B cell (primary cell): ENCODE results near the gene ZC3H11A. TPM values are rescaled to one million over a fixed set of nuclear protein-coding genes. Genes with fewer than 3 reads are reported as not detected.

ENCODE experiments used
- ATAC-seq: fragments of 200-7000 bp; cut with Tn5 transposase; one replicate; pipeline ENCODE4 v1.10.0; 2021; ENCODE audit warnings: low read depth, mild to moderate bottlenecking, moderate number of reproducible peaks, moderate library complexity
- CTCF ChIA-PET: fragments of 350-600 bp; sonication (Branson Sonifier 250); formaldehyde crosslinking; loops from one replicate; lab custom pipeline; 2021; ENCODE audit warnings: antibody characterized with exemption, inconsistent platforms; lab: Charles Lee
- POLR2A ChIA-PET: fragments of 350-600 bp; sonication (Branson Sonifier 250); formaldehyde crosslinking; loops from one replicate; lab custom pipeline; 2021; ENCODE audit warnings: antibody characterized with exemption; lab: Charles Lee
- DNase-seq: peaks from one replicate; pipeline ENCODE4 v3.0.0; 2013
- H2AFZ ChIP-seq: 2 replicates; pipeline ENCODE4 v1.6.1; 2012; ENCODE audit warnings: mild to moderate bottlenecking, low read depth, low read length; ENCODE audit not compliant: insufficient read depth, poor library complexity, severe bottlenecking
- H3K27ac ChIP-seq, 2 donors: 1 replicate in 1 of 2; 2 replicates in 1 of 2; pipeline ENCODE4 v1.5.1; 2012 to 2013; ENCODE audit warnings: low read length in 2 of 2, mild to moderate bottlenecking in 2 of 2, moderate library complexity in 1 of 2
- H3K27me3 ChIP-seq, 4 experiments: fragments of 200-600 bp in 1 of 4; sonication (generic) in 1 of 4; replicated peaks in 1 of 4; 1 replicate in 2 of 4; 2 replicates in 2 of 4; pipeline versions ENCODE4 v1.6.1 to v1.7.0; 2013 to 2016; ENCODE audit warnings: low read length in 3 of 4, mild to moderate bottlenecking in 2 of 4, mixed read lengths in 1 of 4, moderate library complexity in 1 of 4; ENCODE audit not compliant: insufficient read depth in 4 of 4, control insufficient read depth in 3 of 4; ENCODE audit errors: control extremely low read depth in 1 of 4
- H3K36me3 ChIP-seq, 2 experiments: replicated peaks in 1 of 2; 1 replicate in 1 of 2; 2 replicates in 1 of 2; pipeline versions ENCODE4 v1.6.1 to v1.7.1; 2013; ENCODE audit warnings: low read length in 1 of 2; ENCODE audit not compliant: insufficient read depth in 2 of 2, control insufficient read depth in 1 of 2; ENCODE audit errors: control extremely low read depth in 1 of 2, extremely low read depth in 1 of 2
- H3K4me1 ChIP-seq, 2 donors: fragments of 200-600 bp in 1 of 2; sonication (generic) in 1 of 2; 1 replicate in 1 of 2; 2 replicates in 1 of 2; pipeline versions ENCODE4 v1.5.1 to v1.6.1; 2013 to 2017; ENCODE audit warnings: low read length in 2 of 2; ENCODE audit not compliant: control insufficient read depth in 2 of 2, insufficient read depth in 2 of 2
- H3K4me2 ChIP-seq: replicated peaks from 2 replicates; pipeline ENCODE3; 2012; ENCODE audit warnings: mild to moderate bottlenecking, low read depth, low read length; ENCODE audit not compliant: poor library complexity, severe bottlenecking
- H3K4me3 ChIP-seq, 5 experiments: fragments of 200-600 bp in 1 of 5; sonication (generic) in 1 of 5; 1 replicate in 3 of 5; 2 replicates in 2 of 5; pipeline versions ENCODE4 v1.5.1 to v1.7.0; 2011 to 2016; ENCODE audit warnings: low read length in 4 of 5, mild to moderate bottlenecking in 4 of 5, low read depth in 2 of 5, control low read depth in 1 of 5, moderate library complexity in 1 of 5; ENCODE audit not compliant: insufficient read depth in 1 of 5; ENCODE audit errors: control extremely low read depth in 1 of 5, extremely low read depth in 1 of 5
- H3K79me2 ChIP-seq: fragments of 200-600 bp; sonication (generic); one replicate; pipeline ENCODE4 v1.6.0; 2016; ENCODE audit warnings: low read length; ENCODE audit not compliant: control insufficient read depth, insufficient read depth
- H3K9ac ChIP-seq: fragments of 200-600 bp; sonication (generic); 2 replicates; pipeline ENCODE4 v1.6.1; 2017; ENCODE audit warnings: mild to moderate bottlenecking, low read length, moderate library complexity
- H3K9me3 ChIP-seq, 3 donors: one replicate each; pipeline versions ENCODE4 v1.6.1 to v1.7.1; 2013; ENCODE audit warnings: low read length in 2 of 3; ENCODE audit not compliant: control insufficient read depth in 2 of 3, insufficient read depth in 1 of 3; ENCODE audit errors: control extremely low read depth in 1 of 3
- H4K20me1 ChIP-seq: 2 replicates; pipeline ENCODE4 v1.6.0; 2012; ENCODE audit warnings: mild to moderate bottlenecking, low read length; ENCODE audit not compliant: insufficient read depth, control insufficient read depth, poor library complexity, severe bottlenecking
- H3K27ac Mint-ChIP-seq: one replicate; pipeline ENCODE4 v1.8.0; 2021; ENCODE audit warnings: mixed read lengths
- H3K27me3 Mint-ChIP-seq: one replicate; pipeline ENCODE4 v1.8.0; 2021; ENCODE audit warnings: mixed read lengths
- H3K4me1 Mint-ChIP-seq: one replicate; pipeline ENCODE4 v1.8.0; 2021; ENCODE audit warnings: mixed read lengths
- H3K4me3 Mint-ChIP-seq: one replicate; pipeline ENCODE4 v1.8.0; 2021; ENCODE audit warnings: mixed read lengths
- H3K9me3 Mint-ChIP-seq: one replicate; pipeline ENCODE4 v1.8.0; 2022; ENCODE audit warnings: mixed read lengths; ENCODE audit not compliant: insufficient read depth
- EZH2 ChIP-seq: IDR thresholded peaks from 2 replicates; pipeline ENCODE4 v1.6.1; 2012; ENCODE audit warnings: borderline replicate concordance, low read depth, mild to moderate bottlenecking, moderate library complexity, low read length; ENCODE audit not compliant: insufficient read depth, poor library complexity, severe bottlenecking
- WGBS: methylation state at CpG from one replicate; pipeline ENCODE4 v1.1.5; 2013; ENCODE audit warnings: missing lambda C conversion rate; ENCODE audit not compliant: insufficient coverage; 5-methylcytosine and 5-hydroxymethylcytosine counted together
- intact Hi-C: fragments of 100-400 bp; cut with micrococcal nuclease; formaldehyde crosslinking; loops from one replicate; pipeline ENCODE4 v1.10.0; 2022
- polyA plus RNA-seq: library from polyadenylated mRNA; depleted of rRNA; stranded (reverse); fragments of >200 nt; gene quantifications from 2 replicates; pipeline ENCODE4 v1.2.3, GENCODE V29; 2012
- total RNA-seq, 2 donors: library from RNA; stranded (reverse); fragments of 120-200 nt in 1 of 2; gene quantifications; 1 replicate in 1 of 2; 2 replicates in 1 of 2; pipeline versions ENCODE4 v1.2.3 to v1.2.4, GENCODE V29; 2013 to 2022
- TF ChIP-seq, protein P1 (sequence below): fragments of 200-600 bp; IDR thresholded peaks from one replicate; pipeline ENCODE4 v1.8.0; 2022; ENCODE audit warnings: antibody characterized with exemption, mild to moderate bottlenecking

Gene ZC3H11A
- total and polyA plus RNA-seq, 2 donors (not counting 1 experiment from before 2014, with no cell fraction given): 72.1 to 130 TPM

DNA sequence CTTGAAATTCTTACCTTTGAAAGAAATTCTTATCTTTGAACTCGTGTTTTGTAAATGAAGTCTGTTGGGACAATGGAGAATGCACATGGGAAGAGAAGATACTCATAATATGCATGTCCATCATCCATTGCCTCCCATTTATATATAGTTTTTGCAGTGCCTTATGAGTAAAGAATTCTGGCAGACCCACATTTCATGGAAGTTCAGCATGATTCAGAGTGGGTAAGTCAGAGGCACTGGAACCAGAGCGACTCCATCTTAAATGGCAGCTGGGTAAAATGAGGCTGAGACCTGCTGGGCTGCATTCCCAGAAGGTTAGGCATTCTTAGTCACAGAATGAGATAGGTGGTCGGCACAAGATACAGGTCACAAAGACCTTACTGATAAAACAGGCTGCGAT, 16.6 kb upstream of the ZC3H11A start:
- intact Hi-C loops: no loop called here
- Histone ChIP-seq H3K27me3 (no peaks in the 10 kb centered on the region), H4K20me1 (no peaks in the 10 kb centered on the region), H3K36me3 (peaks cover 5 to 9% of the 10 kb centered on the region in 2 experiments), H3K4me2 (no peak overlapping the region), H3K4me3 (no peak overlapping the region), H3K4me1 (peaks cover 0 to 6% of the 10 kb centered on the region in 2 donors), H3K9me3 (no peaks in the 10 kb centered on the region), H2AFZ (no peak overlapping the region), H3K9ac (no peak overlapping the region), H3K27ac (no peak overlapping the region), H3K79me2 (no peaks in the 10 kb centered on the region)
- no peaks in the 10 kb centered on the region for H3K27me3 Mint-ChIP-seq
- ChIA-PET CTCF (no interaction called here), POLR2A (no interaction called here)
- DNase-seq (no peak), ATAC-seq (no peak)
- H3K27ac Mint-ChIP-seq: no peak overlapping the region
- H3K4me3 Mint-ChIP-seq: no peak overlapping the region
- H3K4me1 Mint-ChIP-seq: peaks cover 15% of the 10 kb centered on the region
- no peaks in the 10 kb centered on the region for H3K9me3 Mint-ChIP-seq
- 96% methylated on average over 3 of the region's 4 CpGs for WGBS
- TF ChIP-seq, protein P1, sequence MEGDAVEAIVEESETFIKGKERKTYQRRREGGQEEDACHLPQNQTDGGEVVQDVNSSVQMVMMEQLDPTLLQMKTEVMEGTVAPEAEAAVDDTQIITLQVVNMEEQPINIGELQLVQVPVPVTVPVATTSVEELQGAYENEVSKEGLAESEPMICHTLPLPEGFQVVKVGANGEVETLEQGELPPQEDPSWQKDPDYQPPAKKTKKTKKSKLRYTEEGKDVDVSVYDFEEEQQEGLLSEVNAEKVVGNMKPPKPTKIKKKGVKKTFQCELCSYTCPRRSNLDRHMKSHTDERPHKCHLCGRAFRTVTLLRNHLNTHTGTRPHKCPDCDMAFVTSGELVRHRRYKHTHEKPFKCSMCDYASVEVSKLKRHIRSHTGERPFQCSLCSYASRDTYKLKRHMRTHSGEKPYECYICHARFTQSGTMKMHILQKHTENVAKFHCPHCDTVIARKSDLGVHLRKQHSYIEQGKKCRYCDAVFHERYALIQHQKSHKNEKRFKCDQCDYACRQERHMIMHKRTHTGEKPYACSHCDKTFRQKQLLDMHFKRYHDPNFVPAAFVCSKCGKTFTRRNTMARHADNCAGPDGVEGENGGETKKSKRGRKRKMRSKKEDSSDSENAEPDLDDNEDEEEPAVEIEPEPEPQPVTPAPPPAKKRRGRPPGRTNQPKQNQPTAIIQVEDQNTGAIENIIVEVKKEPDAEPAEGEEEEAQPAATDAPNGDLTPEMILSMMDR: no peak
- TF ChIP-seq EZH2: no peak

DNA sequence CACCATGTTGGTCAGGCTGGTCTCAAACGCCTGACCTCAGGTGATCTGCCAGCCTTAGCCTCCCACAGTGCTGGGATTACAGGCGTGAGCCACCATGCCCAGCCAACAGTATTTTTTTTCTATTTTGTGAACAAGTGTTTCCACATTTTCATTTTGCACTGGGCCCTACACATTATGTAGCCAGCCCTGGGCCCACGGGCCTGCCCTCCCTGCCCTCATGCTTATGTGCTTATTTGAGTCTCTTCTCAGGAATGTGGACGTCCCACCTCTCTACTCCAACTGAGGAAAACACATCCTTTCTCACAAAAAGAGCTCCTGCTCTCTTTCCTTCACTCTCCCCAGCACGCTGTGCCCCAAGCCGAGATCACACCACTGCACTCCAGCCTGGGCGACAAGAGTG, 13.5 kb upstream of the ZC3H11A start:
- H3K4me1 Mint-ChIP-seq: no peaks in the 10 kb centered on the region

More for the DNA sequence above, 13.5 kb upstream of the ZC3H11A start:
- ATAC-seq (no peak), DNase-seq (no peak)
- no peaks in the 10 kb centered on the region for H3K36me3 ChIP-seq
- no peak overlapping the region for H2AFZ ChIP-seq
- Mint-ChIP-seq H3K27ac (no peak overlapping the region), H3K4me3 (no peak overlapping the region), H3K9me3 (no peaks in the 10 kb centered on the region), H3K27me3 (no peaks in the 10 kb centered on the region)
- no peak overlapping the region for H3K27ac ChIP-seq
- H3K4me2 ChIP-seq: no peak overlapping the region
- no peaks in the 10 kb centered on the region for H3K79me2 ChIP-seq
- CTCF ChIA-PET: interaction anchor here (1.3 kb wide), 1 partner anchor 79 kb away, joined by 3 read pairs; no protein-coding TSS in a partner anchor
- POLR2A ChIA-PET: no interaction called here
- no peaks in the 10 kb centered on the region for H3K4me1 ChIP-seq
- no peak overlapping the region for H3K4me3 ChIP-seq
- intact Hi-C loops: no loop called here
- H4K20me1 ChIP-seq: no peaks in the 10 kb centered on the region
- H3K9ac ChIP-seq: no peak overlapping the region
- 97% methylated on average over 4 of the region's 7 CpGs for WGBS
- H3K27me3 ChIP-seq: no peaks in the 10 kb centered on the region
- no peaks in the 10 kb centered on the region for H3K9me3 ChIP-seq
- TF ChIP-seq, protein P1: no peak
- TF ChIP-seq EZH2: no peak
